NB4 (cell line): ENCODE results near the gene CA5A.

Experiments used
- DNase-seq: peaks from one replicate; pipeline ENCODE4 v3.0.0; 2010; ENCODE audit warnings: low read depth
- H3K4me3 ChIP-seq: one replicate; pipeline ENCODE4 v1.5.1; 2011; ENCODE audit warnings: mild to moderate bottlenecking, low read depth, low read length, moderate library complexity
- MYC ChIP-seq: IDR thresholded peaks from 2 replicates; pipeline ENCODE4 v1.6.1; 2011; ENCODE audit warnings: low read depth, low read length
- POLR2A ChIP-seq: IDR thresholded peaks from 2 replicates; pipeline ENCODE4 v1.6.1; 2011; ENCODE audit warnings: mild to moderate bottlenecking; ENCODE audit not compliant: insufficient read length; ENCODE audit errors: extremely low read depth
- TF ChIP-seq, protein P1 (sequence below): IDR thresholded peaks from one replicate; pipeline ENCODE4 v1.5.1; 2012; ENCODE audit warnings: low read depth, low read length
- TF ChIP-seq, protein P2 (sequence below): IDR thresholded peaks from 2 replicates; pipeline ENCODE4 v1.6.1; 2011; ENCODE audit warnings: low read depth, low read length

Gene CA5A

DNA sequence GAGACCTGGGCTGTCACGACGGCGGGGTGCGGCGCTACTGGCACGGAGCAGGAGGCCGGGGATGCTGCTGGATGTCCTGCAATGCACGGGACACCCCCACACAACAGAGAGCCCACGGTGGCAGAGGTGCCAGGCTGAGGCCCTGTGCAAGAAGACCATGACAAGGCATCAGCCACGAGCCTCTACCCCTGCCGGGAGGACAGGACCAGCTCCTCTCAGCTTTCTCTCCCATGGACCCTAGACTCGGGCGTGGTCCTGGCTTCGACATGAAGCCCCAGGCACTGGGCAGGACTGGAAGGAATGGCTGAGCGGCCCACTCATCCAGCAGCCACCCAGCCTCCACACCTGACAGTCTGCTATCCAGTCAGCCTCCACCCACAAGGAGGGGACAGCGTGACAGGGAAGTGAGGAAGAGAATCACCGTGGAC lies 92.6 kb downstream of the CA5A start:
- no peak overlapping the region for H3K4me3 ChIP-seq
- DNase-seq: no peak
- TF ChIP-seq MYC (no peak), POLR2A (no peak)
- TF ChIP-seq, protein P1, sequence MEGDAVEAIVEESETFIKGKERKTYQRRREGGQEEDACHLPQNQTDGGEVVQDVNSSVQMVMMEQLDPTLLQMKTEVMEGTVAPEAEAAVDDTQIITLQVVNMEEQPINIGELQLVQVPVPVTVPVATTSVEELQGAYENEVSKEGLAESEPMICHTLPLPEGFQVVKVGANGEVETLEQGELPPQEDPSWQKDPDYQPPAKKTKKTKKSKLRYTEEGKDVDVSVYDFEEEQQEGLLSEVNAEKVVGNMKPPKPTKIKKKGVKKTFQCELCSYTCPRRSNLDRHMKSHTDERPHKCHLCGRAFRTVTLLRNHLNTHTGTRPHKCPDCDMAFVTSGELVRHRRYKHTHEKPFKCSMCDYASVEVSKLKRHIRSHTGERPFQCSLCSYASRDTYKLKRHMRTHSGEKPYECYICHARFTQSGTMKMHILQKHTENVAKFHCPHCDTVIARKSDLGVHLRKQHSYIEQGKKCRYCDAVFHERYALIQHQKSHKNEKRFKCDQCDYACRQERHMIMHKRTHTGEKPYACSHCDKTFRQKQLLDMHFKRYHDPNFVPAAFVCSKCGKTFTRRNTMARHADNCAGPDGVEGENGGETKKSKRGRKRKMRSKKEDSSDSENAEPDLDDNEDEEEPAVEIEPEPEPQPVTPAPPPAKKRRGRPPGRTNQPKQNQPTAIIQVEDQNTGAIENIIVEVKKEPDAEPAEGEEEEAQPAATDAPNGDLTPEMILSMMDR: no peak
- TF ChIP-seq, protein P2, sequence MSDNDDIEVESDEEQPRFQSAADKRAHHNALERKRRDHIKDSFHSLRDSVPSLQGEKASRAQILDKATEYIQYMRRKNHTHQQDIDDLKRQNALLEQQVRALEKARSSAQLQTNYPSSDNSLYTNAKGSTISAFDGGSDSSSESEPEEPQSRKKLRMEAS: no peak

DNA sequence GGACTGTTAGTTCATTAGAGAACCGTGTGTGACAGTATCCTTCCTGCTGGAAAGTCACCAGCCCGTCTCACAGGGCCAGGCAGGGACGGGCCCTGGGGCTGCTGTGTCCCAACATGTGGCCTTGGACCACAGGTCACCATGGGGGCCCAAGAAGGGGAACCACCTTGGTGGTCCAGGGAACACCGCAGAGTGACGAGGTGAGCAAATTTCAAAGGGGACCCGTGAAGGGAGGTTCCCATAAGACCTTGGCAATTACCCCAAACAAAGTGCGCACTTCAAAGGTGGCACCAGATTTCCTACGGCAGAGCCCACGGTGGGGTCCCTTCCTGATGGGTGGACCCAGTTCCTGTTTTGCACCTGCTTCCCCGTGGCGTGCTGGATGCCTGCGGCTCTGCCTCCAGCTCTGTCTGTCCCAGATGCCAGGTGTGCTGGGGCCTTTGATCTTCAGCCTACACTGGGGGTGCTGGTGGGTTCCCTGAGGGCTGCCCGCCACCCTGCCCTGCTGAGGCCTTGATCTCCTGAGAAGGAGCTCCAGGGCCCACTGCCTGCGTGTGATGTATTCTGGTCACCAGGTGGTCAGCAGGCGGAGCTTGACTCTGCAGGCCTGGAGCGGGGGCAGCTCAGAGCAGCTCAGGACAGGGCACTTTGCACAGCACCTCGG lies 94.0 kb downstream of the CA5A start:
- no peak for DNase-seq
- H3K4me3 ChIP-seq: no peak overlapping the region
- TF ChIP-seq POLR2A: no peak

DNA sequence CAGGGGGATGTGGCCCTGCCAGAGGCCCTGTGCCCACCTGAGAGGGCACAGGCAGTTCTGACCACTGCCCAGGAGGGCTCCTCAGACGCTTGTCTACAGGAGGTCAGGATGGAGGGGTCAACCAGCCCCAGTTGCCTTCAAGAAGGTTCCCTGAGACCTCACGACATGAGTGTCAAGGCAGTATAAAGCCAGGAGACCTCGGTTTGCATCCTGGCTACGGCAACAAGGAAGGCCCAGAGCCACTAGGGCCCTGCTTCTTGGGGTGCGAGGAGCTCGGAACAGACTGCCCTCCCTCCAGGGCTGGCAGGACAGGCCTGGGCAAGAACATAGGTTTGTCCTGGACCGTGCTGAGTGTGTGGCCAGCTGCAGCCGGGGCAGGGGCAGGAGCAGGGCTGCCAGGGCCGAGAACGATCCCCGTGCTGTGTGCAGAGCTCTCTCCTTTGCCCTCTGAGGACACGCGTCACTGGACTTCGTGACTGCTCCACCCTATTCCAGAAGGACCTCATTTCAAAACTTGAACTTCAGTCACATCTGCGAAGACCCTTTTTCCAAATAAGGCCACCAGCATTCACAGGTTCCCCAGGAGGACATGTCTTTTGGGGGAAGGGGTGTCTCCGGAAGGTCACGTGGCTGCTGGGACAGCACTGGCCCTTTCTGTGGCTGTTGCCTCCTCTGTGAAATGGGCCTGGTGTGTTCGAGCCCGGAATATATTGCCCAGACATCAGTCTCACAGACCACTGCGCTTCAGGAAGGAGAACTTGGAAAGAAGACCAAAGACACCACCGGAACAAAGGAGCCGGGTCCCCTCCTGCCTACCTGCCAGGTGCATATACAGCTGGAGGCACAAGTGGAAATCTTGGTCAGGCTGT lies 94.8 kb downstream of the CA5A start:
- TF ChIP-seq, protein P2: no peak
- TF ChIP-seq POLR2A: no peak
- TF ChIP-seq MYC: no peak
- TF ChIP-seq, protein P1: no peak
- no peak for DNase-seq
- H3K4me3 ChIP-seq: no peak overlapping the region

DNA sequence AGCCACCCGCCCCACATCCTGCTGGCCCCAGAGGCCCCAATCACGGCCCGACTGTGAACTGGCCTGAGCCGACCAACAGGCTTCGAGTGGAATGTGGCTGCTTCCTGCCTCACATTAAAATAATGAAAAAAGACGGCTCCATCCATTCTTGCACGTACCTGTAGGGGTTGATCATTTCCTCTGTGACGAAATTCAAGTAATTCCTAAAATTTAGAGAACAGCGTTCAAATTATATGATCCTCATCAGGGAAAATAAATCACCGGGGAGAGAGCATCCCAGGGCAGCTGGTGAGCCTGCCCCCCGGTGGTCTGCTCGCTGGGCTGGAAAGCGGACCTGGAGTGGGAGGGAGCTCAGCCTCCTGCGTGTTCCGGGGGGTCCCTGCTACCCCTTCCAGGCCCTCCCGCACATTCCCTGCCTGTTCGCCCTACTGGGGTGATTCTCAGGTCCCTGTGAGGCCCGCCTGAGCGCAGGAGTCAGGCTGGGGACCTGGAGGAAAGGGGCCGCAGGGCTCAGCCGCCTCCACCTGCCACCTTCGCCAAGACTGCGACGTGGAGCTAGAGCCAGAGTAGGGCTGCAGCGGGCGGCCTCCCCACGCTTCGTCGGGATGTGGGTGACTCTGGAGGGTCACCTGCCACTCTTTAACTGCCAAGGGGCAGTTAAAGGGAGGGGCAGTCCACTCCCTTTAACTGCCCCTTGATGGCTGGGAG lies 95.9 kb downstream of the CA5A start:
- H3K4me3 ChIP-seq: no peak overlapping the region
- TF ChIP-seq POLR2A (no peak), MYC (no peak)
- TF ChIP-seq, protein P1: no peak
- TF ChIP-seq, protein P2: no peak
- DNase-seq: no peak

DNA sequence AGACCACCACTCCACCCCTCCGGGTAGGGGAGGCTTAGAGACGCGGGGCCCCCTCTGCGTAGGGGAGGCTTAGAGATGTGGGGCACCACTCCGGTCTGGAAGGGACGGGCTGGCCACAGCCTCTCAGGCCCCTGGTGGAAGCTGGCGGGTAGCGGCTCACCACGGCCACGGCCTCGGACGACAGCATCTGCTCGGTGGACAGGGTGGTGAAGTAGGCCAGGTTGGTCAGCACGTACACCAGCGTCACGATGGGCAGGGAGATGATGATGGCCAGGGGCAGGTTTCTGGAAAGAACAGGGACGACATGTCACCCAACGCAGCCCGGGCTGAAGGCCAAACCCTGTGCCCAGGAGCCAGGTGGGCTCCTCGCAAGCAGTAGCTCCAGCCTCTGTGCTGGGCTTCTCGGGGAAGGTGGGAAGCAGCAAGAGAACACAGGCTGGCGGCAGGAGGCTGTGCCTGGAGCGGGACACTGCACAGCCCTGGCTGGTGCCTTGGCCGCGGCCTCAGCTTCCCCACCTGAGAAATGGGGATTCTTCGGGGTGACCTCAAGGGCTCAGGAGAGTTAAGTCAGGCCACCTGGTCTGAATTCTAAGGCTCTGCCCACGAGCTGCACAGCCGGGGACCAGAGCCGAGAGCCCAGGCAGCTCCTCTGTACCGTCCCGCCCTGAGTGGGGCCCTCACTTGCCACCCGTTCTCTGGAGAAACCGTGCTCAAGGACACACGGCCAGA lies 96.6 kb downstream of the CA5A start:
- TF ChIP-seq, protein P2: no peak
- TF ChIP-seq POLR2A (no peak), MYC (no peak)
- no peak for DNase-seq
- H3K4me3 ChIP-seq: no peak overlapping the region
